Adipose tissue (tissue), 3 donors: Measurements from ENCODE around the gene VPS13C. TPM values are rescaled to one million over a fixed set of nuclear protein-coding genes. Genes with fewer than 3 reads are reported as not detected.
"Not testable (repeated sequence)": the region's sequence is repeated elsewhere in the genome, so short reads cannot be mapped to it uniquely, and the experiment has no call there.

Experiments used
- H3K27ac ChIP-seq: one replicate; pipeline ENCODE4 v1.5.1; 2013; ENCODE audit warnings: low read depth, low read length
- WGBS, 3 donors: extraction: QIAGEN DNeasy Blood & Tissue Kit; methylation state at CpG; one replicate each; pipeline ENCODE4 v1.1.7; 2013; 5-methylcytosine and 5-hydroxymethylcytosine counted together
- polyA plus RNA-seq, 3 donors: library from polyadenylated mRNA; stranded (reverse); fragments of 200-250 nt; gene quantifications; one replicate each; pipeline ENCODE4 v1.2.3, GENCODE V29; 2013
- donor health status: healthy with polysubstance abuse.
- donor health status: Bipolar disorder and iron deficiency.
- donor health status: healthy.

Gene VPS13C
- polyA plus RNA-seq, 3 donors: 8.1 to 11.0 (median 11.0) TPM

DNA sequence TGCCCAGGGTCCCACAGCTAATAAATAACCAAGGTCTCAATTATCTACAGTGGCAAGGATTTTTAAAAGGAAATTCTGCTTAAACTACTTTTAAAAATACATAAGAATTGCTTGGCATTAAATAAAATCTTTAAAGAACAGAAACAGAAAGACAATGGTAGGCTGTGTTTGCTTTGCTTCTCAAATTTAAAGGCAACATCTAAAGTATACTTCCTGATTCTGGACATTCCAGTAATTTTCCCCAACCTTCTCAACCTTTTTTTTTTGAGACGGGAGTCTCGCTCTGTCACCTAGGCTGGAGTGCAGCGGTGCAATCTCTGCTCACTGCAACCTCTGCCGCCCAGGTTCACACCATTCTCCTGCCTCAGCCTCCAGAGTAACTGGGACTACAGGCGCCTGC, 5.3 kb downstream of the VPS13C start:
- WGBS, 3 donors: 74 to 95% (median 91%) methylated on average over 5 of the region's 5 CpGs
- H3K27ac ChIP-seq: no peak overlapping the region

DNA sequence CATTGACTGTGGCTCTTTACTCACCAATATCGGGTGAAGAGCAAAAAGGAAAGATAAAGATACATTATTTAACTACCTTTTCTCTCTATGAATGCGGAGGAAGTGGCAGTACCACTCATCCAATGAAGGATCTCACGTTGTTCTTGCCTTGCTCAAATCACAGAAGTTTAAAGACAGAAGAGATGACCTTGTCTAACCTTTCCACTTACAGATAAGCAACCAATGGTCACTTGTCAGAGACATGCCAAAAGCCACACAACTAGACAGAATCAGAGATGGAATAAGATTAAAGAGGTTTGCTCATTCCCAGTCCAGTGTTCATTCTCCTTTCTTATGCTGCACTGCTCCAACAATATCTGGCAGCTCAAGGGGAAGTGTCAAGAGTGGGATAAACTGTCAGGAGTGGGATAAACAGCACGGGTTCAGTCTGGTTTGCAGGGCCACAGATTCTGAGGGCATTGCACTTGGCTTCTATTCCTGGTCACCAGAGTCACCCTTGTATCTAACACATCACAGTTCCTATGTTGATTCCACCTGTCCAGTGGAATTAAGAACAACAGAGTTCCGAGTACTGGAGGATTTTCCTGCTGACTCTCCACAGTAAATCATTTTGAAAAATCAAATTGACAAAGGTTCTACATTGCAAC, 6.7 kb downstream of the VPS13C start:
- no peak overlapping the region for H3K27ac ChIP-seq
- 56 to 74% (median 64%) methylated on average over 5 of the region's 5 CpGs for WGBS, 3 donors

DNA sequence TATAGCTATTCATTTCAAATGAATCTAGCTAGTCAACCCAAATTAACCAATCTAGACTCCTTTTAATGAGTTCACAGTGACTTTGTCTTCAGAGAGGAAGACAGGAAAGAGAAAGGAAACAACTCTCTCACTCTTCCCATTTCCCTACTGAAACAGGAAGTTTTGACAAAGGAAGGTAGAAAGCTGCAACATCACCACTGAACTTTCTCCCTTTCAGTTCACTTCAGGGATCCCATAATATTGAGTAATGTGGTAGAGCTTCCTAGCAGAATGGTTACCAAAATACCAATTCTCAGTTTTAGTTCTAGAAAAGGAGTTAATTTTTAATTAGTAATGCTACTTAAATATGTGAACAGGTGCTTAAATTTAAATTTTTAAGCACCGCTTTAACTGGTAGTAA, 7.5 kb downstream of the VPS13C start:
- H3K27ac ChIP-seq: no peak overlapping the region
- 95 to 99% (median 97%) methylated on average over 1 of the region's 1 CpG for whole genome bisulfite sequencing, 3 donors

DNA sequence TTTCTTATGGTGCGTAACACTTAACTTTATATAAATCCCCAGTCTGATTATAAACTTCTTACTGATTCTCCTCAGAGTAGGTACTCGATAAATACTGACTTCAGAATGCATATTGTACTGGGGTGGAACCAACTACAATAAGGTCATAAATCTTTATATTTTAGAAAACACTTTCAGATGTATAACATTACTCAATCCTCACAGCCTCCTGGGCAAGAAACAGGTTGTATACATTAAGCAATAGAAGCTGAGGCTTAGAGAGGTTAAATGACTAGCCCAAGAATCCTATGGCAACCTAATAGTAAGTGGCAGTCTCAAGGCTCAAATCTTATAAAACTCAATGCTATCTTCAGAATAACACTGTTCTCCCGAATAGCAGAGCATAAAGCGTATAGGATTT, 9.1 kb downstream of the VPS13C start:
- 95 to 96% (median 96%) methylated on average over 4 of the region's 4 CpGs for WGBS, 3 donors

DNA sequence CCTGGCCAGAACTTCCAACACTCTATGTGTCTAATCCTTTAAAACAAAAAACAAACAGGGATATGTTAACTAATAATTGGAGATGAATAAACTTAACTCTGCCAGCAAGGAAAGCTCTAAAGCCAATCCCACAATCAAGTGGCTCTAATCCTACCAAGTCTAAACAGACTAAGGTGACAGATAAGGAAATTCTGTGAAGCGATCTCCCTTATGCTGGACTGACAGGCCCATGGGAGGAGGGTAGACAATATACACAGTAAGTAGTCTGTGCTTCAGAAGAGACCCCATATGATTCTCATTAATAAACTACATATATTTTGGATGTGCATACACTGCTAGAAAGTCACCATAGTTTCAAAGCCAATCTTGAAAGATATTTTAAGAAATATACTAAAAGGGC, 10.1 kb downstream of the VPS13C start:
- WGBS, 3 donors: 61 to 90% (median 82%) methylated on average over 1 of the region's 1 CpG
- no peak overlapping the region for H3K27ac ChIP-seq

More for the DNA sequence above, 9.1 kb downstream of the VPS13C start:
- no peak overlapping the region for H3K27ac ChIP-seq

DNA sequence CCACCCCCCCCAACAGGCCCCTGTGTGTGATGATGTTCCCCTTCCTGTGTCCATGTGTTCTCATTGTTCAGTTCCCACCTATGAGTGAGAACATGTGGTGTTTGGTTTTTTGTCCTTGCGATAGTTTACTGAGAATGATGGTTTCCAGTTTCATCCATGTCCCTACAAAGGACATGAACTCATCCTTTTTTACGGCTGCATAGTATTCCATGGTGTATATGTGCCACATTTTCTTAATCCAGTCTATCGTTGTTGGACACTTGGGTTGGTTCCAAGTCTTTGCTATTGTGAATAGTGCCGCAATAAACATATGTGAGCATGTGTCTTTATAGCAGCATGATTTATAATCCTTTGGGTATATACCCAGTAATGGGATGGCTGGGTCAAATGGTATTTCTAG, 12.0 kb downstream of the VPS13C start:
- not testable (repeated sequence) for H3K27ac ChIP-seq
- WGBS, 3 donors: 88 to 93% (median 88%) methylated on average over 4 of the region's 4 CpGs

DNA sequence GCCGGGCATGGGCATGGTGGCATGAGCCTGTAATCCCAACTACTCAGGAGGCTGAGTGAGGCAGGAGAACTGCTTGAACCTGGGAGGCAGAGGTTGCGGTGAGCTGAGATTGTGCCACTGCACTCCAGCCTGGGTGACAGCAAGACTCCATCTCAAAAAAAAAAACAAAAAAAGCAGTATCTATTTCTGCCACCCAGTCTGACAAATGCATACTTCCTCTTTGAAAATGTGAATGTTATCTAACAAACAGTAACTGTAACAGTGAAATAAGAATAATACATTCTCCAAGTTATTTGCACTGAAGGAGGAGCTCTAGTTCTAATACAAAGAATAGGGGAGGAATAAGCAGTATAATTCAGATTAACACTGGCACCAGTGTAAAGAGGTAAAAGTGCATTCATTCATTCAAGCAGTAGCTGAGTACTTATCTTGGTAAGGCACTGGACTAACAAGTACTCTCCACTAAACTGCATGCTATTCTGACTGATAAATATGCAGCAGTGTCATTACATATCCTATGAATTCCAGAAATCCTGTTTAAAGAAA, 12.9 kb downstream of the VPS13C start:
- H3K27ac ChIP-seq: no peak overlapping the region
- WGBS, 3 donors: 69 to 88% (median 76%) methylated on average over 2 of the region's 2 CpGs

DNA sequence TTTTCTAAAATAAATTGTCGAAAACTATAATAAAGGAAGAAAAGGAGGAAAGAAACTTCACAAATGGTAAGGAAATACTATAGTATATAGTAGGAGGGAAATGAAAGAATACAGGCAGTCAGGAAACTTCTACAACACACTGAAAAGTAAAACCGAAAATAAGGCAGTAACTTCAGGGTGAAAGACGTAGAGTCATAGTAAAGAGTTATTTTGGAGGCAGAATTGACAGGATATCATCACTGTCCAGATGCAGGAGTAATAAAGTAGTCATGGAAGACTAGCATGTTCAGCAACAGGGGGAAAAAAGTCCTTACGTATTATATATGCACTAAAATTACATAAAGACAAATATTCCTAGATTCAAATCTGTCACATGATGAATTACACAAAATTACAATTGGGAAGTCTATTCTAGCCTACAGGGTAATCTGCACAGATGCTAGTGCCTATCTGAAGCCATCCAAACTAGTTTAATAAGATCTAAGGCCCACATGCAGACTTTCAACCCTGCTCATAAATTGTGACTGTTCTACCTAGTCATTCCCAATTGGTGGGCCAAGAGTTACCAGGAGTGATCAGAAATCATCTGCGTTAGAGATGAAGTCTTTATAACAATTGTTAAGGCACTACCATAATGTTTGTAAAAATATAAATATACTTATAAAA, 14.0 kb downstream of the VPS13C start:
- WGBS, 3 donors: 60 to 74% (median 63%) methylated on average over 5 of the region's 5 CpGs
- H3K27ac ChIP-seq: no peak overlapping the region

DNA sequence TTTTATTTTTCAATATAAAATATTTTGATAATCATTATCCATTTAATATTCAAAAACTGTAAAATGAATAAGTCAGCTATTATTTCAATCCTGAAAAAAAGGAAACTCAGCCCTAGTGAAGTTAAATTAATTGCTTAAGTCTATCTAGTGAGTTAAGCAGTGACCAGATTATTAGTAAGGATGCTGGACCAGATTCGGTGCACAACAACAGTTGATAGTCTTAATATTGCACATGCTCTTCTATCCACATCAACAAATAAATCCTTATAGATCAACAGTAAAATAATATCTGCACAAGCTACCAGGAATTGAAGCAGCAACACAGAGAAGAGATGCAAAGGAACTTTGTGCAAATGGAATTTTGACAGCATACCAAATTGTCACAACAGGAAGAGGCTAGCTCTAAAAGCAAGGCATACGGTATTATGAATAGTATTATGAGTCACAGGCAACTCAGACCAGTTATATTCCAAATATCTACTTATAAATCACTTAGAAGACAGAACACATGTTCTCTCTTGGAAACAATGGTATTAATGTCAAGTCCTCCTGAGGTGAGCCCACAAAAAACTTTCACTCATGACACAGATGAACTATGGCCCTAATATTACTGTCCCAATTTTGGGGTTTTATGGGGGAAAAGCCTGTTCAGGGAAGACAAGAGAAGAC, 24.9 kb downstream of the VPS13C start:
- H3K27ac ChIP-seq: no peak overlapping the region
- WGBS, 3 donors: 52 to 63% (median 61%) methylated on average over 2 of the region's 2 CpGs

DNA sequence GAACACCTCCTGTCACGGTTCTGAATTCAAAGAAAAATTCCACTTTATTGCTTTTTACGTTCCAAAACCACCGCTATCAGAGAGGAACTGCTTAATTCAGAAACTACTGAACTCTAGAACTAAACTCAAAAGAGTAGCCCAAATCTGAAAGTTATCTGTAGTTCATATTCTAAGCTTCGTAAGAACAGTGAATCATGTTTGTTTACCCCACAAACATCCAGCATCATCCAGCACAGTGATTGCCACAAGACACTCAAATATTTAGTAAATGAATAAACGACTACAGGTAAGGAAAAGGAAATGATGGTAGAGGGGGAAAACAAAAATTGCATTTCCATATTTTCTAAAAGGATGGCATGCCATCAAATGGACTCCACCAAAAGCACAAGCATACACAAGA, 32.3 kb downstream of the VPS13C start:
- 88 to 90% (median 88%) methylated on average over 5 of the region's 5 CpGs for WGBS, 3 donors
- H3K27ac ChIP-seq: no peak overlapping the region

DNA sequence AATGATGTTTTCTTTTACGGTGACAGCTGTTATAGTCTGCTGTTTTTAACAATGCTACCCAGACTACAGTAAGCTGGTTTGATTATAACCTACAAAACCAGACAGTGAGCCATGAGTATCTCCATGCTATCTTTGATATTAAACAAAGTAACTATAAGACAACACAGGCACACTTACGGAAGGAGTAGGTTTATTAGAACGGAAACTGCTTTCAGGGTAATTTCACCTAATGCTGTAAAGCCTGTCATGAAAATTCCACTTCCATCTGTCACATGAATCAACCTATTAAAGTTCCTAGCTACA, 33.0 kb downstream of the VPS13C start:
- no peak overlapping the region for H3K27ac ChIP-seq
- WGBS, 3 donors: 81 to 89% (median 83%) methylated on average over 3 of the region's 3 CpGs

DNA sequence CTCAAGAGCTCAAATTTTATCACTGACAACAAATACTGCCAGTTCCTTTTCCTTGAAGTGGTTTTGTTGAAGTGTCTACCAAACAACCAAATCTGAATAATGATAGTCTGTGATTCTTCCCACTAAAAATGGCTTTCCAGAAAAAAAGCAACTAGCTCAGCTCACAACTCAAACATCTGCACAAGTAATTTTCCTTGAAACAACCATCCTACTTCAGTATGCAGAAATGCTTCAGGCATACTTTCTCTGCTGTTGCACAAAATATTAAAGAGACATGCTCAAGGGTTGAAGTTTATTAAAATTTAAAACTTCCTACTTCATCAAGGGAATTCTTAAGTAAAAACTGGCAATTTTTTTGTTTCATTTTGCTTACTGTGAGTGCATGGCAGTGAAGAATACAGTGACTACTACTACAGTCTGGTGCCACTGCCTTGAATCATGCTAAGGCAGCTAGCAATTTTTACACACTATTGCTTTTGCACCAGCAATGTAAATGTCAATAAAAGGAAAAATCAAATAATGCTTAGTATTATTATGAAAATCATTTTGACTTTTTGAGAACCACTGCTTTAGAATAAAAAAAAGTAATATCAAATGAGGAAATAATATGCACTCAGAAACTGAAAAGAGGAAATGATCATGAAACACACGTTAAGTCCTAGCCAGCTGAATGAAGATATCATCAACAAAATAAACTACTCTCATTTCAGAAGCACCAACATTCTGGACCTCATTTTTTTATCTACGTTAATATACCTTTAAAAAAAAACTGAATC, 33.6 kb downstream of the VPS13C start:
- WGBS, 3 donors: 57 to 66% (median 58%) methylated on average over 2 of the region's 2 CpGs
- H3K27ac ChIP-seq: no peak overlapping the region

DNA sequence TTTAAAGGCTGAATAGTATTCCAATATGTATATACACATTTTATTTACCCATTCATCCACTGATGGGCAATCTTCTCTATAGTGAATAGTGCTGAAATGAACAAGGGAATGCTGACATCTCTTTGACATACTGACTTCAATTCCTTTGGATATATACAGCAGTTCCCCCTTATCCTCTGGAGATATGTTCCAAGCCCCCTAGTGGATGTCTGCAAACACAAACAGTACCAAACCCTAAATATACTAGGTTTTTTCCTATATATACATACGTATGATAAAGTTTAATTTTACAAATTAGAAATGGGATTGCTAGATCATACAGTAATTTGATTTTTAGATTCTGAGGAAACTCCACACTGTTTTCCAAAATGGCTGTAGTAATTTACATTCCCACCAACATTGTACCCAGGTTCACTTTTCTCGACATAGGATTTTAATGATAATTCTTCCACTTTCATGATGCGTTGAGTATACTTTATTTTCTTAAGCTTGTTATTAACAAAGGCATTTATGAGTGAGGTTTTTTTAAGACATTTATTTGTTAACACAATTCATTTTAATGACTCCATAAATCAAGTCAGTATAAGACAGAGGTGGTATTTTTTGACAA, 38.2 kb downstream of the VPS13C start:
- H3K27ac ChIP-seq: no peak overlapping the region
- WGBS, 3 donors: 91 to 97% (median 96%) methylated on average over 3 of the region's 3 CpGs

DNA sequence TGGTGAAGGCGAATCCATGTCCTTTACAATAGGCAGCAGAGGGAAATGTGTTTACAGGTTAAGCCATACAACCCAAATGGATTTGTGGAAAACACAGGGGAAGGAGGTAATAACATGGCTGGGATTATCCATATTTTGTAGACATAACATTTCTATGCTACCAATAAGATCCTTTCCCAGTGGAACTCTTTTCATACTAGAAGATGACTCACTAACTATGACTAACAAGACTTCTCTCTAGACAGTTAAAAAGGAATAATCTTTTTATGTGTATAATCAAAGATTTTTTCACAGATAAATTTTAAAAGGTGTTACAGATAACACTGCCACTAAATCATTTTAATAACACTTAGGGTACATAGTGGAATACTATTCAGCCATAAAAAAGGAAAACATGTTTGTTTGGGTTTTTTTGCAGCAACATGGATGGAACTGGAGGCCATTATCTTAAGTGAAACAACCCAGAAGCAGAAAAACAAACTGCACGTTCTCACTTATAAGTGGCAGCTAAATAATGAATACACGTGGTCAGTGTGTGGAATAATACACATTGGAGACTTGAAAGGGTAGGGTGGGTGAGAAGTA, 39.6 kb downstream of the VPS13C start:
- no peak overlapping the region for H3K27ac ChIP-seq
- WGBS, 3 donors: 95 to 97% (median 95%) methylated on average over 3 of the region's 3 CpGs

DNA sequence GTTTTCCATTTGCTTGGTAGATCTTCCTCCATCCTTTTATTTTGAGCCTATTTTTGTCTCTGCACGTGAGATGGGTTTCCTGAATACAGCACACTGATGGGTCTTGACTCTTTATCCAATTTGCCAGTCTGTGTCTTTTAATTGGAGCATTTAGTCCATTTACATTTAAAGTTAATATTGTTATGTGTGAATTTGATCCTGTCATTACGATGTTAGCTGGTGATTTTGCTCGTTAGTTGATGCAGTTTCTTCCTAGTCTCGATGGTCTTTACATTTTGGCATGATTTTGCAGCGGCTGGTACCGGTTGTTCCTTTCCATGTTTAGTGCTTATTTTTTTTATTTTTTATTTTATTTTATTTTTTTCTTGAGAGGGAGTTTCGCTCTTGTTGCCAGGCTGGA, 54.9 kb downstream of the VPS13C start:
- 96 to 100% (median 96%) methylated on average over 5 of the region's 7 CpGs for WGBS, 3 donors
- not testable (repeated sequence) for H3K27ac ChIP-seq

DNA sequence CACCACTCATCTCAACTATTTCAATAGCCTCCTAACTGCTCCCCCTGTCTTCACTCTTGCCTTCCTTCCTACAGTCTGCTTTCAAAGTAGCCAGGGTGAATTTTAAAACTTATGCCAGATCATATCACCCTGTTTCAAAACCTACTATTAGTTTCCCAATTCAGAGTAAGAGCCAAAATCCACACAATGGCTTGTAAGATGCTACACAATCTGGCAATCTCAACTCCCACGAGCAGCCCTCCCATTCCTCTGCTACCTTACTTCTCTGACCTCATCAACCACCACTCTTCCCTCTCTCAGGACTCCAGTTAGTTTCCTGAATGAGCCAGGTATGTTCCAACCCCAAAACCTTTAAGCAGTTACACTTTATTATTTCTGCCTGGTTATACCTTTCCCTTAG, 62.5 kb downstream of the VPS13C start:
- WGBS, 3 donors: 73 to 92% (median 82%) methylated on average over 1 of the region's 1 CpG
- no peak overlapping the region for H3K27ac ChIP-seq

DNA sequence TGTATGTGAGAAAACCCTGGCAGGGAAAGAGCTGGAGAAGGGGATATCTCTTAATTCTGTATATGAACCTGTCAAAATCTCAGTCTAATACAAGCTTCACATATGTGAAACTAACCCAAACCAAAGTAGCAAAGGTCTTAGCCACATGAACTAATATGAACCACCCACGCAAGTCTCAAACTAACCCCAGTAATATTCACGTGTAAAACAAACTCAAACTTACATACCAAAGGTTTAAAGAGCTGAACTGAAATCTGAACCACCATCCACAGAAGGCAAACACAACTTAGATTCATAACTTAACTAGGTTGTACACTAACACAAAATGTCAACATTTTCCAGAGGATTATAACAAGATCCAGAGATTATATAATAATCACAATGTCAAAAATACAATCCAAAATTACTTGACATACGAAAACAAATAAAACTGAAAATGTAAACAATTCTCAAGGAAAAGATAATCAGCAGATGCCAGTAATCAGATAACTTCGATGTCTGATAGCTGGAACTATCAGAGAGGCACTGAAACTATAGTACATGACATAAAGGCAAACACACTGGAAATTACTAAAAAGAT, 64.1 kb downstream of the VPS13C start:
- H3K27ac ChIP-seq: no peak overlapping the region
- WGBS, 3 donors: 95 to 97% (median 96%) methylated on average over 4 of the region's 4 CpGs

DNA sequence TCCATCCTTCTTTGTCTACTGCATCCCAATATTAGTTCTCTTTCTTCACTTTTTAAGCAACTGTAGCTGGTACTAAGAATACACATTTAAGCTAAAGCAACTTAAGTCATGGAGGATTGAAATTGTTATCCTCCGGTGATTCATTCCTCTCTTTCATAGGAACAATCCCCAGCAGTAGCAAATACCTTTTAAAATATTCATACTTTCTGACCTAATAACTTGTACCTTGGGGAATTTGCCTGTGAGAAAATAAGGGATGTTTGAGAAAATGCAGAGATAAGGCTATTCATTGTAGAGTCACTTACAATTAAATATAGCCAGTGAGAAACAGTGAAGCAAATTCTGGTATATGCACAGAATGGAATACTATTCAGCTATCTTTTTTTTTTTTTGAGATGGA, 66.0 kb downstream of the VPS13C start:
- WGBS, 3 donors: 75 to 97% (median 88%) methylated on average over 1 of the region's 1 CpG
- no peak overlapping the region for H3K27ac ChIP-seq
